ENCODE results near the gene ADAMTS17.
"Not testable (repeated sequence)": the region's sequence is repeated elsewhere in the genome, so short reads cannot be mapped to it uniquely, and the experiment has no call there.

ADAMTS17 gene

GRCh38 chr15:100349696-100350433 is 8.1 kb upstream of the ADAMTS17 start:
- Mint-ChIP-seq H3K27ac (ENCODE audit: low read depth) (peak overlapping the region; percentile 87), H3K4me1 (peaks cover 13% of the 10 kb centered on the region), H3K4me3 (peak overlapping the region; percentile 93), H3K27me3 (peaks cover 31% of the 10 kb centered on the region), H3K36me3 (ENCODE audit: insufficient read depth) (peaks cover 9% of the 10 kb centered on the region), H3K9me3 (no peaks in the 10 kb centered on the region)
- DNase-seq (ENCODE audit: low spot score in 2 of 2) = peak; percentile 68 to 80
- peak; percentile 94 for ATAC-seq (replicated peaks; ENCODE audit: extremely low read depth, poor library complexity, severe bottlenecking)

GRCh38 chr15:100349321-100349695 is 7.5 kb upstream of the ADAMTS17 start:
- peak overlapping the region; percentile 93 for H3K4me3 Mint-ChIP-seq
- peaks cover 9% of the 10 kb centered on the region for H3K36me3 Mint-ChIP-seq (ENCODE audit: insufficient read depth)
- peaks cover 25% of the 10 kb centered on the region for H3K27me3 Mint-ChIP-seq
- DNase-seq (ENCODE audit: low spot score in 2 of 2) = no peak
- no peaks in the 10 kb centered on the region for H3K9me3 Mint-ChIP-seq
- ATAC-seq (replicated peaks; ENCODE audit: extremely low read depth, poor library complexity, severe bottlenecking) = no peak
- peaks cover 13% of the 10 kb centered on the region for H3K4me1 Mint-ChIP-seq
- peak overlapping the region; percentile 87 for H3K27ac Mint-ChIP-seq (ENCODE audit: low read depth)

GRCh38 chr15:100348578-100348977 is 6.8 kb upstream of the ADAMTS17 start:
- Mint-ChIP-seq H3K4me1 (peaks cover 13% of the 10 kb centered on the region), H3K27me3 (peaks cover 18% of the 10 kb centered on the region), H3K9me3 (no peaks in the 10 kb centered on the region), H3K27ac (ENCODE audit: low read depth) (no peak overlapping the region), H3K4me3 (no peak overlapping the region), H3K36me3 (ENCODE audit: insufficient read depth) (peaks cover 9% of the 10 kb centered on the region)
- DNase-seq (ENCODE audit: low spot score in 2 of 2) = no peak
- ATAC-seq (replicated peaks; ENCODE audit: extremely low read depth, poor library complexity, severe bottlenecking) = no peak

- H3K27me3 Mint-ChIP-seq = peaks cover 7% of the 10 kb centered on the region
- H3K4me1 Mint-ChIP-seq = peaks cover 13% of the 10 kb centered on the region
- no peaks in the 10 kb centered on the region for H3K9me3 Mint-ChIP-seq
- H3K36me3 Mint-ChIP-seq (ENCODE audit: insufficient read depth) = peaks cover 15% of the 10 kb centered on the region
- no peak overlapping the region for H3K27ac Mint-ChIP-seq (ENCODE audit: low read depth)
- DNase-seq (ENCODE audit: low spot score in 2 of 2) (no peak), ATAC-seq (replicated peaks; ENCODE audit: extremely low read depth, poor library complexity, severe bottlenecking) (no peak)
- H3K4me3 Mint-ChIP-seq = no peak overlapping the region
Measured at GRCh38 chr15:100346866-100347512, 5.2 kb upstream of the ADAMTS17 start.

- Mint-ChIP-seq H3K36me3 (ENCODE audit: insufficient read depth) (peaks cover 14% of the 10 kb centered on the region), H3K27me3 (no peaks in the 10 kb centered on the region), H3K4me3 (no peak overlapping the region), H3K27ac (ENCODE audit: low read depth) (no peak overlapping the region), H3K4me1 (peaks cover 10% of the 10 kb centered on the region), H3K9me3 (no peaks in the 10 kb centered on the region)
- ATAC-seq (replicated peaks; ENCODE audit: extremely low read depth, poor library complexity, severe bottlenecking) (no peak), DNase-seq (ENCODE audit: low spot score in 2 of 2) (no peak)
Measured at GRCh38 chr15:100345438-100345837, 3.7 kb upstream of the ADAMTS17 start.

- Mint-ChIP-seq H3K27ac (ENCODE audit: low read depth) (no peak overlapping the region), H3K27me3 (no peaks in the 10 kb centered on the region), H3K36me3 (ENCODE audit: insufficient read depth) (peaks cover 10% of the 10 kb centered on the region), H3K4me1 (peaks cover 12% of the 10 kb centered on the region), H3K9me3 (no peaks in the 10 kb centered on the region), H3K4me3 (no peak overlapping the region)
- no peak for DNase-seq (ENCODE audit: low spot score in 2 of 2)
- no peak for ATAC-seq (replicated peaks; ENCODE audit: extremely low read depth, poor library complexity, severe bottlenecking)
Measured at GRCh38 chr15:100343251-100343650, 1.5 kb upstream of the ADAMTS17 start.

GRCh38 chr15:100341239-100341749 is 481 bp downstream of the ADAMTS17 start:
- H3K27me3 Mint-ChIP-seq = no peaks in the 10 kb centered on the region
- peaks cover 10% of the 10 kb centered on the region for H3K36me3 Mint-ChIP-seq (ENCODE audit: insufficient read depth)
- ATAC-seq (replicated peaks; ENCODE audit: extremely low read depth, poor library complexity, severe bottlenecking) = peak; percentile 33

GRCh38 chr15:100340721-100341238 is 995 bp downstream of the ADAMTS17 start:
- Mint-ChIP-seq H3K4me1 (peaks cover 20% of the 10 kb centered on the region), H3K27ac (ENCODE audit: low read depth) (no peak overlapping the region), H3K27me3 (no peaks in the 10 kb centered on the region), H3K36me3 (ENCODE audit: insufficient read depth) (peaks cover 10% of the 10 kb centered on the region), H3K4me3 (peak overlapping the region; percentile 67), H3K9me3 (no peaks in the 10 kb centered on the region)
- ATAC-seq (replicated peaks; ENCODE audit: extremely low read depth, poor library complexity, severe bottlenecking) = peak; percentile 1
- no peak for DNase-seq (ENCODE audit: low spot score in 2 of 2)

More at GRCh38 chr15:100341239-100341749, 481 bp downstream of the ADAMTS17 start:
- Mint-ChIP-seq H3K27ac (ENCODE audit: low read depth) (no peak overlapping the region), H3K4me3 (peak overlapping the region; percentile 67), H3K4me1 (peaks cover 15% of the 10 kb centered on the region), H3K9me3 (no peaks in the 10 kb centered on the region)
- DNase-seq (ENCODE audit: low spot score in 2 of 2) = no peak

GRCh38 chr15:100339999-100340398 is 1.8 kb downstream of the ADAMTS17 start:
- Mint-ChIP-seq H3K27me3 (no peaks in the 10 kb centered on the region), H3K4me1 (peaks cover 28% of the 10 kb centered on the region), H3K4me3 (peak overlapping the region; percentile 67), H3K36me3 (ENCODE audit: insufficient read depth) (peaks cover 11% of the 10 kb centered on the region), H3K27ac (ENCODE audit: low read depth) (no peak overlapping the region), H3K9me3 (no peaks in the 10 kb centered on the region)
- ATAC-seq (replicated peaks; ENCODE audit: extremely low read depth, poor library complexity, severe bottlenecking) (no peak), DNase-seq (ENCODE audit: low spot score in 2 of 2) (no peak)

- H3K27me3 Mint-ChIP-seq; DNase-seq (ENCODE audit: low spot score in 2 of 2); H3K9me3 Mint-ChIP-seq; H3K27ac Mint-ChIP-seq (ENCODE audit: low read depth); ATAC-seq (replicated peaks; ENCODE audit: extremely low read depth, poor library complexity, severe bottlenecking): not testable (repeated sequence)
- H3K4me3 Mint-ChIP-seq = peak overlapping the region; percentile 67
- peaks cover 33% of the 10 kb centered on the region for H3K4me1 Mint-ChIP-seq
- H3K36me3 Mint-ChIP-seq (ENCODE audit: insufficient read depth) = peaks cover 13% of the 10 kb centered on the region
Measured at GRCh38 chr15:100339451-100339850, 2.3 kb downstream of the ADAMTS17 start.

GRCh38 chr15:100338971-100339444 is 2.8 kb downstream of the ADAMTS17 start:
- Mint-ChIP-seq H3K27ac (ENCODE audit: low read depth) (no peak overlapping the region), H3K9me3 (no peaks in the 10 kb centered on the region), H3K36me3 (ENCODE audit: insufficient read depth) (peaks cover 13% of the 10 kb centered on the region), H3K4me3 (peak overlapping the region; percentile 67), H3K4me1 (peaks cover 38% of the 10 kb centered on the region), H3K27me3 (no peaks in the 10 kb centered on the region)
- peak; percentile 41 to 53 for DNase-seq (ENCODE audit: low spot score in 2 of 2)
- peak; percentile 44 for ATAC-seq (replicated peaks; ENCODE audit: extremely low read depth, poor library complexity, severe bottlenecking)

- Mint-ChIP-seq H3K4me1 (peaks cover 45% of the 10 kb centered on the region), H3K27ac (ENCODE audit: low read depth) (no peak overlapping the region), H3K4me3 (no peak overlapping the region), H3K9me3 (no peaks in the 10 kb centered on the region), H3K27me3 (no peaks in the 10 kb centered on the region), H3K36me3 (ENCODE audit: insufficient read depth) (peaks cover 13% of the 10 kb centered on the region)
- no peak for ATAC-seq (replicated peaks; ENCODE audit: extremely low read depth, poor library complexity, severe bottlenecking)
- no peak for DNase-seq (ENCODE audit: low spot score in 2 of 2)
Measured at GRCh38 chr15:100338247-100338646, 3.5 kb downstream of the ADAMTS17 start.
